Stimulated activated CD4-positive, alpha-beta T cell treated with anti-CD3 and anti-CD28 coated beads, Interleukin-4, amount 100 ng/mL, for 4 hours (primary cell): ENCODE data around the gene CAPN9.

ENCODE experiments used
- DNase-seq, 2 experiments: peaks; one replicate each; pipeline ENCODE4 v3.0.0-alpha.2; 2020

CAPN9 gene

GRCh38 chr1:230772457-230773395, 25.5 kb downstream of the CAPN9 start:
- no peak for DNase-seq

GRCh38 chr1:230773396-230774033, 26.3 kb downstream of the CAPN9 start:
- no peak for DNase-seq

- no peak for DNase-seq
These were observed 31.9 kb downstream of the CAPN9 start for GRCh38 chr1:230778916-230779590.

GRCh38 chr1:230781131-230781530, 33.9 kb downstream of the CAPN9 start:
- DNase-seq: no peak

- DNase-seq: no peak
These were observed 34.4 kb downstream of the CAPN9 start for GRCh38 chr1:230781594-230781993.

- DNase-seq: no peak
These were observed 37.0 kb downstream of the CAPN9 start for GRCh38 chr1:230784163-230784562.

- DNase-seq: no peak
These were observed 38.6 kb downstream of the CAPN9 start for GRCh38 chr1:230785636-230786384.

- DNase-seq: no peak
These were observed 39.2 kb downstream of the CAPN9 start for GRCh38 chr1:230786385-230786753.

GRCh38 chr1:230787471-230787870, 40.3 kb downstream of the CAPN9 start:
- no peak for DNase-seq

- DNase-seq: no peak
These were observed 41.5 kb downstream of the CAPN9 start for GRCh38 chr1:230788561-230789275.

- no peak for DNase-seq
These were observed 42.8 kb downstream of the CAPN9 start for GRCh38 chr1:230790026-230790425.

GRCh38 chr1:230791986-230792564, 44.9 kb downstream of the CAPN9 start:
- no peak for DNase-seq

GRCh38 chr1:230792691-230793462, 45.7 kb downstream of the CAPN9 start:
- DNase-seq: no peak

- no peak for DNase-seq
These were observed 46.2 kb downstream of the CAPN9 start for GRCh38 chr1:230793463-230793745.

GRCh38 chr1:230794431-230794830, 47.2 kb downstream of the CAPN9 start:
- no peak for DNase-seq

GRCh38 chr1:230794871-230795605, 47.9 kb downstream of the CAPN9 start:
- DNase-seq: no peak

- no peak for DNase-seq
These were observed 49.4 kb downstream of the CAPN9 start for GRCh38 chr1:230796626-230797025.

- no peak for DNase-seq
These were observed 50.3 kb downstream of the CAPN9 start for GRCh38 chr1:230797376-230797920.

- DNase-seq: no peak
These were observed 50.8 kb downstream of the CAPN9 start for GRCh38 chr1:230797942-230798365.

- no peak for DNase-seq
These were observed 51.3 kb downstream of the CAPN9 start for GRCh38 chr1:230798491-230798890.
